Measurements from ENCODE around the gene ZNF385B.

Gene ZNF385B

DNA sequence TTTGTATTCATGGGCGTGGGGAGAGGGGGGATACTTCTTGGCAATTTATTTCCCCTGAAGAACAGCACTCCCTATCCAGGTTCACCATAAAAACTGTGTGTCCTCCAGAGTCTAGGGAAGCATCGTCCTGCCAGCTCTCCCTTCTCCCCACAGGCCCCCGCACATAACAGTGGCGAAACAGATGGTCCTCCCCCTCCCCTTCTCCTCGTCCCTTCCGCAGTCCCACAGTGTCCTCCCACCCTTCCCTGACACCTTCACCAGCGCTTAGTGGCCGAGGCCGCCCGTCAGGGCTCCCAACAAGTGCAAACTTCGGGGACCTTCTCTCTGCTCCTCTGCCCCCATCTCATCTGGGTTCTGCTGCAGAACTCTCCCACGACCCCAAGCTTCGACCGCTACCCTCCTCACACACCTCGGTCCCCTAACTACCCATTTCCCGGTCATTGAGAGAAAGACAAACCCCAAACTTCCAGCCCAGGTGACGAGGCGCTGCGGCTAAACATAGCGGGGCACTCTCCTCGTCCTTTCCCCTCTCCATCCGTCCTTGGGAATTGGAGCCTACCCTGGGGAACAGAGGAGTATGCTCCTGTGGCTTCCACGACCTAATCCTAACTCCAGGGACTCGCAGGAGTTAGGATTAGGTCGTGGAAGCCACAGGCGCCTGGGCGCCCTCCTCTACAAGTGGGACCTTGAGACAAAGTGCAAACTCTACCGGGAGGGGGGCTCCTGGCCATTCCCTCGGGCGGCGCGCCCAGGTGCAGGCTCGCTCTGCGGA lies 971 bp downstream of the ZNF385B start (continued):
- TF ChIP-seq, protein P1, sequence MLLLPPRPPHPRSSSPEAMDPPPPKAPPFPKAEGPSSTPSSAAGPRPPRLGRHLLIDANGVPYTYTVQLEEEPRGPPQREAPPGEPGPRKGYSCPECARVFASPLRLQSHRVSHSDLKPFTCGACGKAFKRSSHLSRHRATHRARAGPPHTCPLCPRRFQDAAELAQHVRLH (tag by site-specific recombination; IDR thresholded peaks at IDR 0.05) = no peak
- TF ChIP-seq GLI2 (tag by site-specific recombination; IDR thresholded peaks at IDR 0.05; ENCODE audit: borderline replicate concordance, low read depth) (no peak), ZBTB48 (tag by site-specific recombination; IDR thresholded peaks at IDR 0.05) (peak; percentile 54), PATZ1 (tag by site-specific recombination; IDR thresholded peaks at IDR 0.05) (0 out of 2 replicates have a peak, but pooled peaks have one; percentile 49), REPIN1 (tag by site-specific recombination; IDR thresholded peaks at IDR 0.05; ENCODE audit: low read depth) (no peak), ZBTB21 (tag by site-specific recombination; IDR thresholded peaks at IDR 0.05) (no peak), PRDM1 (tag by site-specific recombination; IDR thresholded peaks at IDR 0.05) (peak; percentile 68), ZNF335 (tag by site-specific recombination; conservative IDR thresholded peaks at IDR 0.05) (peak; percentile 81), ZNF214 (tag by site-specific recombination; IDR thresholded peaks at IDR 0.05; ENCODE audit: borderline replicate concordance) (no peak), ZFHX2 (tag by site-specific recombination; conservative IDR thresholded peaks at IDR 0.05) (peak; percentile 57), ZNF311 (tag by site-specific recombination; IDR thresholded peaks at IDR 0.05; ENCODE audit: borderline replicate concordance) (no peak), CTCF (tag by site-specific recombination; IDR thresholded peaks at IDR 0.05) (0 out of 2 replicates have a peak, but pooled peaks have one; percentile 7), KLF9 (tag by site-specific recombination; IDR thresholded peaks at IDR 0.05; ENCODE audit: low read depth) (no peak), MYNN (tag by site-specific recombination; IDR thresholded peaks at IDR 0.05; ENCODE audit: borderline replicate concordance) (no peak), FEZF1 (tag by site-specific recombination; IDR thresholded peaks at IDR 0.05) (no peak), ZBTB8A (tag by site-specific recombination; IDR thresholded peaks at IDR 0.05) (no peak; the same call in 1 of the 2 replicates), ZNF529 (tag by site-specific recombination; IDR thresholded peaks at IDR 0.05; ENCODE audit: insufficient replicate concordance) (no peak), YY2 (tag by site-specific recombination; IDR thresholded peaks at IDR 0.05) (no peak), ATF2 (tag by site-specific recombination; IDR thresholded peaks at IDR 0.05; ENCODE audit: low read depth) (no peak), SCRT2 (tag by site-specific recombination; IDR thresholded peaks at IDR 0.05) (0 out of 2 replicates have a peak, but pooled peaks have one; percentile 21), ZBTB20 (tag by site-specific recombination; IDR thresholded peaks at IDR 0.05) (peak; percentile 50; the same call in 1 of the 2 replicates), ZNF777 (tag by site-specific recombination; IDR thresholded peaks at IDR 0.05; ENCODE audit: borderline replicate concordance) (0 out of 2 replicates have a peak, but pooled peaks have one; percentile 39), ZNF174 (tag by site-specific recombination; IDR thresholded peaks at IDR 0.05) (no peak), ZNF514 (tag by site-specific recombination; IDR thresholded peaks at IDR 0.05) (no peak), ZNF600 (tag by site-specific recombination; IDR thresholded peaks at IDR 0.05) (peak; percentile 67)
- TF ChIP-seq, protein P2, sequence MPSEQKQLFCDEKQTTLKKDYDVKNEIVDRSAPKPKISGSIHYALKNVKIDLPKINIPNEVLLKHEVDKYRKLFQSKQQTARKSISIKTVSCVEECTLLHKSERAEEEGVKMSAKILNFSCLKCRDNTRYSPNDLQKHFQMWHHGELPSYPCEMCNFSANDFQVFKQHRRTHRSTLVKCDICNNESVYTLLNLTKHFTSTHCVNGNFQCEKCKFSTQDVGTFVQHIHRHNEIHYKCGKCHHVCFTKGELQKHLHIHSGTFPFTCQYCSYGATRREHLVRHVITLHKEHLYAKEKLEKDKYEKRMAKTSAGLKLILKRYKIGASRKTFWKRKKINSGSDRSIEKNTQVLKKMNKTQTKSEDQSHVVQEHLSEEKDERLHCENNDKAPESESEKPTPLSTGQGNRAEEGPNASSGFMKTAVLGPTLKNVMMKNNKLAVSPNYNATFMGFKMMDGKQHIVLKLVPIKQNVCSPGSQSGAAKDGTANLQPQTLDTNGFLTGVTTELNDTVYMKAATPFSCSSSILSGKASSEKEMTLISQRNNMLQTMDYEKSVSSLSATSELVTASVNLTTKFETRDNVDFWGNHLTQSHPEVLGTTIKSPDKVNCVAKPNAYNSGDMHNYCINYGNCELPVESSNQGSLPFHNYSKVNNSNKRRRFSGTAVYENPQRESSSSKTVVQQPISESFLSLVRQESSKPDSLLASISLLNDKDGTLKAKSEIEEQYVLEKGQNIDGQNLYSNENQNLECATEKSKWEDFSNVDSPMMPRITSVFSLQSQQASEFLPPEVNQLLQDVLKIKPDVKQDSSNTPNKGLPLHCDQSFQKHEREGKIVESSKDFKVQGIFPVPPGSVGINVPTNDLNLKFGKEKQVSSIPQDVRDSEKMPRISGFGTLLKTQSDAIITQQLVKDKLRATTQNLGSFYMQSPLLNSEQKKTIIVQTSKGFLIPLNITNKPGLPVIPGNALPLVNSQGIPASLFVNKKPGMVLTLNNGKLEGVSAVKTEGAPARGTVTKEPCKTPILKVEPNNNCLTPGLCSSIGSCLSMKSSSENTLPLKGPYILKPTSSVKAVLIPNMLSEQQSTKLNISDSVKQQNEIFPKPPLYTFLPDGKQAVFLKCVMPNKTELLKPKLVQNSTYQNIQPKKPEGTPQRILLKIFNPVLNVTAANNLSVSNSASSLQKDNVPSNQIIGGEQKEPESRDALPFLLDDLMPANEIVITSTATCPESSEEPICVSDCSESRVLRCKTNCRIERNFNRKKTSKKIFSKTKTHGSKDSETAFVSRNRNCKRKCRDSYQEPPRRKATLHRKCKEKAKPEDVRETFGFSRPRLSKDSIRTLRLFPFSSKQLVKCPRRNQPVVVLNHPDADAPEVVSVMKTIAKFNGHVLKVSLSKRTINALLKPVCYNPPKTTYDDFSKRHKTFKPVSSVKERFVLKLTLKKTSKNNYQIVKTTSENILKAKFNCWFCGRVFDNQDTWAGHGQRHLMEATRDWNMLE (tag by site-specific recombination; conservative IDR thresholded peaks at IDR 0.05; ENCODE audit: low read depth) = no peak
- TF ChIP-seq, protein P3, sequence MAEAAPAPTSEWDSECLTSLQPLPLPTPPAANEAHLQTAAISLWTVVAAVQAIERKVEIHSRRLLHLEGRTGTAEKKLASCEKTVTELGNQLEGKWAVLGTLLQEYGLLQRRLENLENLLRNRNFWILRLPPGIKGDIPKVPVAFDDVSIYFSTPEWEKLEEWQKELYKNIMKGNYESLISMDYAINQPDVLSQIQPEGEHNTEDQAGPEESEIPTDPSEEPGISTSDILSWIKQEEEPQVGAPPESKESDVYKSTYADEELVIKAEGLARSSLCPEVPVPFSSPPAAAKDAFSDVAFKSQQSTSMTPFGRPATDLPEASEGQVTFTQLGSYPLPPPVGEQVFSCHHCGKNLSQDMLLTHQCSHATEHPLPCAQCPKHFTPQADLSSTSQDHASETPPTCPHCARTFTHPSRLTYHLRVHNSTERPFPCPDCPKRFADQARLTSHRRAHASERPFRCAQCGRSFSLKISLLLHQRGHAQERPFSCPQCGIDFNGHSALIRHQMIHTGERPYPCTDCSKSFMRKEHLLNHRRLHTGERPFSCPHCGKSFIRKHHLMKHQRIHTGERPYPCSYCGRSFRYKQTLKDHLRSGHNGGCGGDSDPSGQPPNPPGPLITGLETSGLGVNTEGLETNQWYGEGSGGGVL (tag by site-specific recombination; IDR thresholded peaks at IDR 0.05) = peak; percentile 33; the same call in 1 of the 2 replicates
